HCEC 1CT (cell line): Measurements from ENCODE around the gene KCNAB2.
A peak's percentile ranks its signal among the peaks of the same experiment; 100 is the strongest.
"Not testable (repeated sequence)": the region's sequence is repeated elsewhere in the genome, so short reads cannot be mapped to it uniquely, and the experiment has no call there.

ENCODE experiments used
- DNase-seq: peaks from one replicate; pipeline ENCODE4 v3.0.0-alpha.2; 2017

KCNAB2 gene

GRCh38 chr1:6062670-6063069 lies 17.0 kb downstream of the KCNAB2 start:
- DNase-seq = no peak

- DNase-seq = not testable (repeated sequence)
These were observed 17.9 kb downstream of the KCNAB2 start for GRCh38 chr1:6063532-6064053.

- no peak for DNase-seq
These were observed 19.6 kb downstream of the KCNAB2 start for GRCh38 chr1:6065093-6065858.

- no peak for DNase-seq
These were observed 21.0 kb downstream of the KCNAB2 start for GRCh38 chr1:6066680-6067079.

GRCh38 chr1:6068073-6068472 lies 22.4 kb downstream of the KCNAB2 start:
- DNase-seq = no peak

- DNase-seq = no peak
These were observed 23.2 kb downstream of the KCNAB2 start for GRCh38 chr1:6068932-6069331.

- no peak for DNase-seq
These were observed 23.9 kb downstream of the KCNAB2 start for GRCh38 chr1:6069573-6069972.

- no peak for DNase-seq
These were observed 24.8 kb downstream of the KCNAB2 start for GRCh38 chr1:6070450-6070974.

- no peak for DNase-seq
These were observed 25.5 kb downstream of the KCNAB2 start for GRCh38 chr1:6071219-6071618.

- no peak for DNase-seq
These were observed 27.2 kb downstream of the KCNAB2 start for GRCh38 chr1:6072774-6073479.

GRCh38 chr1:6073480-6074053 lies 27.9 kb downstream of the KCNAB2 start:
- DNase-seq = no peak

- DNase-seq = no peak
These were observed 28.7 kb downstream of the KCNAB2 start for GRCh38 chr1:6074192-6074901.

GRCh38 chr1:6075748-6076147 lies 30.1 kb downstream of the KCNAB2 start:
- peak; percentile 8 for DNase-seq

- not testable (repeated sequence) for DNase-seq
These were observed 31.4 kb downstream of the KCNAB2 start for GRCh38 chr1:6077061-6077460.

GRCh38 chr1:6077506-6077905 lies 31.8 kb downstream of the KCNAB2 start:
- no peak for DNase-seq

- no peak for DNase-seq
These were observed 32.2 kb downstream of the KCNAB2 start for GRCh38 chr1:6077919-6078318.

GRCh38 chr1:6080469-6080868 lies 34.8 kb downstream of the KCNAB2 start:
- DNase-seq = no peak

- DNase-seq = no peak
These were observed 36.2 kb downstream of the KCNAB2 start for GRCh38 chr1:6081901-6082300.

- no peak for DNase-seq
These were observed 36.8 kb downstream of the KCNAB2 start for GRCh38 chr1:6082430-6082971.

GRCh38 chr1:6083385-6083784 lies 37.7 kb downstream of the KCNAB2 start:
- DNase-seq = no peak

GRCh38 chr1:6083801-6084446 lies 38.2 kb downstream of the KCNAB2 start:
- DNase-seq = peak; percentile 11
